ENCODE measurements around the gene GPS2. TPM values are rescaled to one million over a fixed set of nuclear protein-coding genes. Genes with fewer than 3 reads are reported as not detected.
A peak's percentile ranks its signal among the peaks of the same experiment; 100 is the strongest.

GPS2 gene
- total and polyA plus RNA-seq, 2 donors (not counting 1 experiment from before 2014, with no cell fraction given), result 137 to 225 TPM

- Histone ChIP-seq H3K79me2 (ENCODE audit: control insufficient read depth, insufficient read depth, low read length) (peaks cover 35% of the 10 kb centered on the region), H3K9ac (ENCODE audit: low read length) (peak overlapping the region; percentile 86), H3K27ac (ENCODE audit: low read length in 2 of 2) (peak overlapping the region; percentile 86 to 93), H3K4me2 (replicated peaks; ENCODE audit: low read depth, low read length, poor library complexity, severe bottlenecking) (peak overlapping the region; percentile 88), H3K9me3 (ENCODE audit: control extremely low read depth in 1 of 3, control insufficient read depth in 2 of 3, insufficient read depth in 1 of 3, low read length in 2 of 3) (no peaks in the 10 kb centered on the region), H4K20me1 (ENCODE audit: control insufficient read depth, insufficient read depth, low read length, poor library complexity, severe bottlenecking) (no peaks in the 10 kb centered on the region), H2AFZ (ENCODE audit: insufficient read depth, low read depth, low read length, poor library complexity, severe bottlenecking) (peak overlapping the region; percentile 94), H3K4me1 (ENCODE audit: control insufficient read depth in 2 of 2, insufficient read depth in 2 of 2, low read length in 2 of 2) (peaks cover 27 to 54% of the 10 kb centered on the region in 2 donors), H3K4me3 (ENCODE audit: control extremely low read depth in 1 of 5, extremely low read depth in 1 of 5, insufficient read depth in 1 of 5, low read depth in 2 of 5, low read length in 4 of 5) (peak overlapping the region in 4 of 5 experiments; percentile 65 to 86 (median 81)), H3K36me3 (replicated peaks in 1 of 2; ENCODE audit: control extremely low read depth in 1 of 2, control insufficient read depth in 1 of 2, extremely low read depth in 1 of 2, insufficient read depth in 2 of 2, low read length in 1 of 2) (peaks cover 0 to 6% of the 10 kb centered on the region in 2 experiments), H3K27me3 (replicated peaks in 1 of 4; ENCODE audit: control extremely low read depth in 1 of 4, control insufficient read depth in 3 of 4, insufficient read depth in 4 of 4, low read length in 3 of 4) (no peaks in the 10 kb centered on the region)
- CTCF ChIA-PET, result interaction anchor here (1.2 to 2.7 kb wide), 6 partner anchors 8 to 285 kb away, joined by 3 to 16 read pairs (median 6); partner anchors contain the start of gene TMEM95
- peak overlapping the region; percentile 98 for H3K27ac Mint-ChIP-seq
- peak overlapping the region; percentile 96 for H3K4me3 Mint-ChIP-seq
- WGBS (ENCODE audit: insufficient coverage), result 54% methylated on average over 12 of the region's 13 CpGs
- ATAC-seq (ENCODE audit: low read depth) (no peak), DNase-seq (no peak)
- no peaks in the 10 kb centered on the region for H3K9me3 Mint-ChIP-seq (ENCODE audit: insufficient read depth)
- no peaks in the 10 kb centered on the region for H3K27me3 Mint-ChIP-seq
- H3K4me1 Mint-ChIP-seq, result peaks cover 48% of the 10 kb centered on the region
- POLR2A ChIA-PET, result interaction anchor here (0.5 to 2.4 kb wide), 5 partner anchors 11 to 89 kb away, joined by 5 to 18 read pairs (median 12); partner anchors contain the start of gene GABARAP
- TF ChIP-seq EZH2 (IDR thresholded peaks at IDR 0.05; ENCODE audit: borderline replicate concordance, insufficient read depth, low read depth, low read length, poor library complexity, severe bottlenecking) (no peak), CTCF (IDR thresholded peaks at IDR 0.05) (no peak)
- intact Hi-C loops (cut with micrococcal nuclease), result no loop called here
Observed at GRCh38 chr17:7330638-7331015, 15.5 kb upstream of the GPS2 start.

DNA sequence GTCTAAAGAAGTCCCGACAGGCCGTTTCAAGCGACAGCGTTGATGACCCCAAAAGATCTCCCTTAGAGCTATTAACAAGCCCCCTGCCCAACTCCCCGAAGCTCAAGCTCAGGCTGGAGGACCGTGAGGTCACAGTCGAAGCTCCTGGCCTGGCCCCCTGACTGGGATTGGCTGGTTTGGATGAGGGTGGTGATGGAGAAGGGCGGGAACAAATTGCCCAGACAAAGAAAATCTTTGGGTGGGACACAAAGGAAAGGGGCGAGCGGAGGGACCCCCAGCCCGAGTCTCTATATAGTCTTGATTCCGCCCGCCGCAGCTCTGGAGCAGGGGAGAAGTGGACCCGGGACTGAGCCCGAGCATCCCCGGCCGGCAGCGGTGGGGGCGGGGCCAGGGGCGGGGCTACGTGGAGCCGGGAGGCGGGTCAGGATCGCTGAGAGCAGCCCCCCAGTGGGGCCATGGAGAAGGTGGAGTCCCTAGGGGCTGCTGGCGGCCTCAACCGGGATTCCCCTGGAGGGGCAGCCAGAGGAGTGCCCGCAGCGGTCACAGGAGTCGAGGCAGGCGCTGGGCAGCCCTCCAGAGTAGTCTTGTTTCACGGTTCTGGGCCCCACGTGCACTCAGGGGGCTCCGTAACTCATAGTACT is 15.0 kb upstream of the GPS2 start:
- Histone ChIP-seq H3K27ac (ENCODE audit: low read length in 2 of 2) (peak overlapping the region; percentile 86 to 93), H3K9ac (ENCODE audit: low read length) (peak overlapping the region; percentile 86), H3K4me3 (ENCODE audit: control extremely low read depth in 1 of 5, extremely low read depth in 1 of 5, insufficient read depth in 1 of 5, low read depth in 2 of 5, low read length in 4 of 5) (peak overlapping the region; percentile 65 to 92 (median 81)), H3K4me1 (ENCODE audit: control insufficient read depth in 2 of 2, insufficient read depth in 2 of 2, low read length in 2 of 2) (peaks cover 23 to 48% of the 10 kb centered on the region in 2 donors), H2AFZ (ENCODE audit: insufficient read depth, low read depth, low read length, poor library complexity, severe bottlenecking) (peak overlapping the region; percentile 94), H3K79me2 (ENCODE audit: control insufficient read depth, insufficient read depth, low read length) (peaks cover 30% of the 10 kb centered on the region), H3K36me3 (replicated peaks in 1 of 2; ENCODE audit: control extremely low read depth in 1 of 2, control insufficient read depth in 1 of 2, extremely low read depth in 1 of 2, insufficient read depth in 2 of 2, low read length in 1 of 2) (peaks cover 0 to 11% of the 10 kb centered on the region in 2 experiments), H3K9me3 (ENCODE audit: control extremely low read depth in 1 of 3, control insufficient read depth in 2 of 3, insufficient read depth in 1 of 3, low read length in 2 of 3) (no peaks in the 10 kb centered on the region), H3K27me3 (replicated peaks in 1 of 4; ENCODE audit: control extremely low read depth in 1 of 4, control insufficient read depth in 3 of 4, insufficient read depth in 4 of 4, low read length in 3 of 4) (no peaks in the 10 kb centered on the region), H3K4me2 (replicated peaks; ENCODE audit: low read depth, low read length, poor library complexity, severe bottlenecking) (peak overlapping the region; percentile 88), H4K20me1 (ENCODE audit: control insufficient read depth, insufficient read depth, low read length, poor library complexity, severe bottlenecking) (no peaks in the 10 kb centered on the region)
- peak overlapping the region; percentile 98 for H3K27ac Mint-ChIP-seq
- WGBS (ENCODE audit: insufficient coverage), result 1% methylated on average over 28 of the region's 34 CpGs
- no peaks in the 10 kb centered on the region for H3K27me3 Mint-ChIP-seq
- intact Hi-C loops (cut with micrococcal nuclease), result loop anchor here (1.0 kb wide), 9 partner anchors 15 to 242 kb away; partner anchors contain the start of genes DVL2, EIF5A, ELP5 and GABARAP
- DNase-seq (peak; percentile 82), ATAC-seq (ENCODE audit: low read depth) (peak; percentile 50)
- TF ChIP-seq EZH2 (IDR thresholded peaks at IDR 0.05; ENCODE audit: borderline replicate concordance, insufficient read depth, low read depth, low read length, poor library complexity, severe bottlenecking) (no peak), CTCF (IDR thresholded peaks at IDR 0.05) (no peak)
- POLR2A ChIA-PET, result interaction anchor here (0.5 to 2.4 kb wide), 18 partner anchors 9 to 356 kb away, joined by 3 to 18 read pairs (median 5); partner anchors contain the start of genes CTDNEP1, ELP5, GABARAP and GPS2
- peaks cover 43% of the 10 kb centered on the region for H3K4me1 Mint-ChIP-seq
- H3K4me3 Mint-ChIP-seq, result peak overlapping the region; percentile 96
- CTCF ChIA-PET, result interaction anchor here (0.8 to 2.7 kb wide), 20 partner anchors 8 to 284 kb away, joined by 3 to 20 read pairs (median 5); partner anchors contain the start of genes ACADVL, DLG4, GABARAP and GPS2
- H3K9me3 Mint-ChIP-seq (ENCODE audit: insufficient read depth), result no peaks in the 10 kb centered on the region
